NCI-H2029 treated with DMSO at 0.1 percent for 48 hours (cell line): Measurements from ENCODE around the gene USP27X.

ENCODE experiments used
- DNase-seq: peaks from one replicate; lab custom pipeline; 2025; lab: John Stamatoyannopoulos, UW

USP27X gene

GRCh38 chrX:49884290-49884862, 5.1 kb downstream of the USP27X start:
- DNase-seq = peak; percentile 23

GRCh38 chrX:49892542-49892941, 13.3 kb downstream of the USP27X start:
- DNase-seq = no peak

GRCh38 chrX:49896951-49897350, 17.7 kb downstream of the USP27X start:
- DNase-seq = no peak

GRCh38 chrX:49901048-49901447, 21.8 kb downstream of the USP27X start:
- peak; percentile 20 for DNase-seq

GRCh38 chrX:49910344-49910743, 31.1 kb downstream of the USP27X start:
- DNase-seq = peak; percentile 84

- DNase-seq = no peak
Measured at GRCh38 chrX:49912086-49912485, 32.8 kb downstream of the USP27X start.

GRCh38 chrX:49912861-49913260, 33.6 kb downstream of the USP27X start:
- DNase-seq = no peak

- peak; percentile 29 for DNase-seq
Measured at GRCh38 chrX:49915361-49916222, 36.3 kb downstream of the USP27X start.

GRCh38 chrX:49919617-49920016, 40.3 kb downstream of the USP27X start:
- no peak for DNase-seq

GRCh38 chrX:49921109-49921508, 41.8 kb downstream of the USP27X start:
- no peak for DNase-seq

- peak; percentile 43 for DNase-seq
Measured at GRCh38 chrX:49922291-49923241, 43.3 kb downstream of the USP27X start, which contains the start of gene CLCN5. Gene CLCN5 (plus strand): TSS chrX:49922596. CDS start chrX:49925299, 2,703 bp downstream.

- DNase-seq = no peak
Measured at GRCh38 chrX:49925176-49925575, 45.9 kb downstream of the USP27X start.

GRCh38 chrX:49930039-49930438, 50.8 kb downstream of the USP27X start:
- DNase-seq = no peak
